Caco-2 (cell line): ENCODE data around the gene SLC35G2. TPM values are rescaled to one million over a fixed set of nuclear protein-coding genes. Genes with fewer than 3 reads are reported as not detected.

Experiments
- BruUV-seq: library from RNA; stranded (reverse); fragments of 400-500 nt; replicated peaks from 2 replicates; lab custom pipeline; 2021; lab: Mats Ljungman, UMichigan
- CTCF ChIA-PET: fragments of 300-600 bp; sonication (Branson Sonifier 250); formaldehyde crosslinking; loops from one replicate; lab custom pipeline; 2022; ENCODE audit warnings: antibody characterized with exemption; lab: Charles Lee
- POLR2A ChIA-PET: fragments of 300-600 bp; sonication (Branson Sonifier 250); formaldehyde crosslinking; loops from one replicate; lab custom pipeline; 2022; ENCODE audit warnings: antibody characterized with exemption; lab: Charles Lee
- DNase-seq, 2 experiments: peaks; one replicate each; pipeline versions ENCODE4 v3.0.0 to v3.0.0-alpha.2; 2020 to 2022
- H3K27me3 ChIP-seq: replicated peaks from 2 replicates; pipeline ENCODE4 v1.6.0; 2011; ENCODE audit warnings: low read length; ENCODE audit not compliant: control insufficient read depth, insufficient read depth
- H3K36me3 ChIP-seq: 2 replicates; pipeline ENCODE4 v1.5.1; 2011; ENCODE audit warnings: low read length; ENCODE audit not compliant: control insufficient read depth, insufficient read depth
- H3K4me1 ChIP-seq: fragments of 250-450 bp; sonication (Bioruptor Pico); 2 replicates; pipeline ENCODE4 v1.5.1; 2020; ENCODE audit warnings: mild to moderate bottlenecking
- H3K4me3 ChIP-seq: 2 replicates; pipeline ENCODE4 v1.5.1; 2011; ENCODE audit warnings: low read depth, mild to moderate bottlenecking, control low read depth, low read length
- H3K9me3 ChIP-seq: fragments of 250-450 bp; sonication (Bioruptor Pico); 2 replicates; pipeline ENCODE4 v1.5.1; 2020; ENCODE audit warnings: mild to moderate bottlenecking, moderate library complexity
- H3K27ac Mint-ChIP-seq: one replicate; pipeline ENCODE4 v1.8.0; 2022; ENCODE audit warnings: mixed read lengths; ENCODE audit not compliant: unreplicated experiment
- H3K27me3 Mint-ChIP-seq: one replicate; pipeline ENCODE4 v1.8.0; 2022; ENCODE audit warnings: mixed read lengths; ENCODE audit not compliant: insufficient read depth, unreplicated experiment
- H3K36me3 Mint-ChIP-seq: one replicate; pipeline ENCODE4 v1.8.0; 2022; ENCODE audit warnings: mild to moderate bottlenecking, mixed read lengths; ENCODE audit not compliant: insufficient read depth, unreplicated experiment
- H3K4me1 Mint-ChIP-seq: one replicate; pipeline ENCODE4 v1.8.0; 2022; ENCODE audit warnings: low read depth, mixed read lengths; ENCODE audit not compliant: unreplicated experiment
- H3K4me3 Mint-ChIP-seq: one replicate; pipeline ENCODE4 v1.8.0; 2022; ENCODE audit warnings: mild to moderate bottlenecking, moderate library complexity, mixed read lengths; ENCODE audit not compliant: unreplicated experiment
- H3K9me3 Mint-ChIP-seq: one replicate; pipeline ENCODE4 v1.8.0; 2022; ENCODE audit warnings: mixed read lengths; ENCODE audit not compliant: unreplicated experiment
- intact Hi-C: fragments of 100-400 bp; cut with micrococcal nuclease; formaldehyde crosslinking; loops from one replicate; pipeline ENCODE4 v1.10.0; 2022; ENCODE audit not compliant: unreplicated experiment
- total RNA-seq: library from RNA; stranded (reverse); gene quantifications from 2 replicates; pipeline ENCODE4 v1.2.3, GENCODE V29; 2022
- TF ChIP-seq, protein P1 (sequence below), 2 experiments: fragments of 200-600 bp in 1 of 2; IDR thresholded peaks; 1 replicate in 1 of 2; 2 replicates in 1 of 2; pipeline versions ENCODE4 v1.5.1 to v1.8.0; 2011 to 2022; ENCODE audit warnings: antibody characterized with exemption in 1 of 2, control low read depth in 1 of 2, inconsistent platforms in 1 of 2, low read depth in 1 of 2, low read length in 1 of 2, mild to moderate bottlenecking in 1 of 2, moderate library complexity in 1 of 2; ENCODE audit not compliant: insufficient read depth in 1 of 2, severe bottlenecking in 1 of 2, unreplicated experiment in 1 of 2

SLC35G2 gene
- total RNA-seq, 1 experiment from 2014 or later, result 4.2 TPM

DNA sequence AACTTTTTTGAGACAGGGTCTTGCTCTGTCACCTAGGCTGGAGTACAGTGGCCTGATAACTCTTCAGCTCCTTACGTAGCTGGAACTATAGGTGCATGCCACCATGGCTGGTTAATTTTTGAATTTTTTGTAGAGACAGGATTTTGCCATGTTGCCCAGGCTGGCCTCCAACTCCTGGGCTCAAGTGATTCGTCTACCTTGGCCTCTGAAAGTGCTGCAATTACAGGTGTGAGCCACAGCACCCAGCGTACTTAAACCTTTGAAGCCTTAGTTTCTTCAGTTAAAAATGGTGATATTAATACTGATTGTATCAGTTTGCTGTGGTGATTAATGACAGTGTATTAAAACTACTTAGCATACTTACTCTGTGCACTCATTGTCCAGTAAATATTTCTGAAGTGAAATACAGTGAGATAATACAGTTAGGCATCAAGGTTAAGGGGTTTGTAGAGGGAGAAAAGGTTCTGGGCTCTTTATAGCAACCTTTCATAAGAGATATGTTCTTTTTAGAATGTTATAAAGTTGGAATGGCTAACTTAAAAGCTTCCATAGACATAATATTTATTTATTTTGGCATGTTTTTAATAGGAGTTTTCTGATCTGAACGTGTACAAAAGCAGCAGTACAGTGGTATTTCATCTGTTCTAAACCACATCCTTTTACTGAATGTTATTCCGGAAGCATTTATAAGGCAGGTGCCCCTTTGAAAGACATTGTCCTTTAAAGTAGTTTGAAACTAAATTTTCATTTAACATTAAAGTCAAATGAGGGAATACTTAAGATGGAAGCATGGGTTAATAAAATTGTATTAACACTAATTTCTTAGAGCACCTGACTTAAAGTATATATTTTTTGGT, 66.7 kb downstream of the SLC35G2 start:
- Histone ChIP-seq H3K36me3 (no peaks in the 10 kb centered on the region), H3K4me1 (no peaks in the 10 kb centered on the region), H3K27me3 (no peaks in the 10 kb centered on the region), H3K4me3 (no peak overlapping the region), H3K9me3 (no peaks in the 10 kb centered on the region)
- ChIA-PET POLR2A (interaction anchor here (0.6 kb wide), 1 partner anchor 309 kb away, joined by 4 read pairs; no protein-coding TSS in a partner anchor), CTCF (no interaction called here)
- no TSS peak for BruUV-seq
- Mint-ChIP-seq H3K27me3 (no peaks in the 10 kb centered on the region), H3K36me3 (peaks cover 32% of the 10 kb centered on the region), H3K4me1 (peaks cover 12% of the 10 kb centered on the region), H3K4me3 (no peak overlapping the region), H3K9me3 (peaks cover 10% of the 10 kb centered on the region), H3K27ac (no peak overlapping the region)
- TF ChIP-seq, protein P1, sequence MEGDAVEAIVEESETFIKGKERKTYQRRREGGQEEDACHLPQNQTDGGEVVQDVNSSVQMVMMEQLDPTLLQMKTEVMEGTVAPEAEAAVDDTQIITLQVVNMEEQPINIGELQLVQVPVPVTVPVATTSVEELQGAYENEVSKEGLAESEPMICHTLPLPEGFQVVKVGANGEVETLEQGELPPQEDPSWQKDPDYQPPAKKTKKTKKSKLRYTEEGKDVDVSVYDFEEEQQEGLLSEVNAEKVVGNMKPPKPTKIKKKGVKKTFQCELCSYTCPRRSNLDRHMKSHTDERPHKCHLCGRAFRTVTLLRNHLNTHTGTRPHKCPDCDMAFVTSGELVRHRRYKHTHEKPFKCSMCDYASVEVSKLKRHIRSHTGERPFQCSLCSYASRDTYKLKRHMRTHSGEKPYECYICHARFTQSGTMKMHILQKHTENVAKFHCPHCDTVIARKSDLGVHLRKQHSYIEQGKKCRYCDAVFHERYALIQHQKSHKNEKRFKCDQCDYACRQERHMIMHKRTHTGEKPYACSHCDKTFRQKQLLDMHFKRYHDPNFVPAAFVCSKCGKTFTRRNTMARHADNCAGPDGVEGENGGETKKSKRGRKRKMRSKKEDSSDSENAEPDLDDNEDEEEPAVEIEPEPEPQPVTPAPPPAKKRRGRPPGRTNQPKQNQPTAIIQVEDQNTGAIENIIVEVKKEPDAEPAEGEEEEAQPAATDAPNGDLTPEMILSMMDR (IDR thresholded peaks at IDR 0.05; ENCODE audit: insufficient read depth in 1 of 2, low read depth in 1 of 2, low read length in 1 of 2, severe bottlenecking in 1 of 2, unreplicated experiment in 1 of 2), result no peak
- no peak for DNase-seq
- intact Hi-C loops, result no loop called here

DNA sequence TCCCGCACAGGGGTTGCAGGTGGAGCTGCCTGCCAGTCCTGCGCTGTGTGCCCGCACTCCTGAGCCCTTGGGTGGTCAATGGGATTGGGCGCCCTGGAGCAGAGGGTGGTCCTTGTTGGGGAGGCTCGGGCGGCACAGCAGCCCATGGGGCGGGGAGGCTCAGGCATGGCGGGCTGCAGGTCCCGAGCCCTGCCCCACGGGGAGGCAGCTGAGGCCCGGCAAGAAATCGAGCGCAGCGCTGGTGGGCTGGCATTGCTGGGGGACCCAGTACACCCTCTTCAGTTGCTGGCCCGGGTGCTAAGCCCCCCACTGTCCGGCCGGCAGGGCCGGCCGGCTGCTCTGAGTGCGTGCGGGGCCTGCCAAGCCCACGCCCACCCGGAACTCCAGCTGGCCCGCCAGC, 71.0 kb downstream of the SLC35G2 start:
- H3K36me3 Mint-ChIP-seq, result peaks cover 35% of the 10 kb centered on the region
- Histone ChIP-seq H3K4me1 (peaks cover 22% of the 10 kb centered on the region), H3K9me3 (no peaks in the 10 kb centered on the region; the same call in 1 of the 2 replicates), H3K27me3 (no peaks in the 10 kb centered on the region), H3K4me3 (no peak overlapping the region), H3K36me3 (no peaks in the 10 kb centered on the region)
- peaks cover 27% of the 10 kb centered on the region for H3K9me3 Mint-ChIP-seq
- DNase-seq, result no peak
- POLR2A ChIA-PET, result no interaction called here
- peaks cover 24% of the 10 kb centered on the region for H3K4me1 Mint-ChIP-seq
- TF ChIP-seq, protein P1 (IDR thresholded peaks at IDR 0.05; ENCODE audit: insufficient read depth in 1 of 2, low read depth in 1 of 2, low read length in 1 of 2, severe bottlenecking in 1 of 2, unreplicated experiment in 1 of 2), result no peak
- no TSS peak for BruUV-seq
- CTCF ChIA-PET, result no interaction called here
- H3K27ac Mint-ChIP-seq, result no peak overlapping the region
- H3K27me3 Mint-ChIP-seq, result no peaks in the 10 kb centered on the region
- H3K4me3 Mint-ChIP-seq, result no peak overlapping the region
- intact Hi-C loops, result no loop called here

DNA sequence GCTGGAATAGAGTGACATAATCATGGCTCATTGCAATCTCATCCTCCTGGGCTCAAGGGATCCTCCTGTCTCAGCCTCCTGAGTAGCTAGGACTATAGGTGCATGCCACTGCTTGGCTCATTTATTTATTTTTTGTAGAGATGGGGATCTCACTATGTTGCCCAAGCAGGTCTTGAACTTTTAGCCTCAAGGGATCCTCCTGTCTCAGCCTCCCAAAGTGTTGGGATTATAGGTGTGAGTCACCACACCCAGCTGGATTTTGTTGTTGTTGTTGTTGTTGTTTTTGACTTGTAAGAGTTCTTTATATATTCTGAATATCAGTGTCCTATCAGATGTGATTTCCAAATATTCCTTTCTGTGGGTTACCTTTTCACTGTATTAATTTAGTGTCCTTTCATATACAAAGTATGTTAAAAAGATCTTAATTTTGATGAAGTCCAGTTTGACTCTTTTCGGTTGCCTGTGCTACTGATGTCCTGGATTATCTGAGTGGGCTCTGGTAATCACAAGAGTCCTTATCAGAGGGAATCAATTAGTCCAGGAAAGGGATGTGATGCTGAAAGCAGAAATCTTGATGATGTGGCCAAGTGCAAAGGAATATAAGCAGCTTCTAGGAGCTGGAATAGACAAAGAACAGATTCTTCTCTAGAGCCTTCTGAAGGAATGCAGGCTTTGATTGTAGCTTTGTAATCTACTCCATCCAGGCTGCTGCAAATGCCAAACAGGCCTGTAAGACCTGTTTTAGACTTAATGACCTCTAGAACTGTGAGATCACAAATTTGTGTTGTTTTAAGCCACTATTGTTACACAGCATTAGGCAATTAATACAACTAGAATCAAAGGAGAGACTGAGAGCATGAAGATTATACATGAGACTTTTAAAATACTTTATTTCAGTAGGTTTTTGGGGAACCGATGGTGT, 73.3 kb downstream of the SLC35G2 start:
- intact Hi-C loops, result no loop called here
- Mint-ChIP-seq H3K9me3 (peaks cover 27% of the 10 kb centered on the region), H3K36me3 (peaks cover 35% of the 10 kb centered on the region), H3K27ac (peak overlapping the region; percentile 20), H3K4me1 (peaks cover 24% of the 10 kb centered on the region), H3K4me3 (peak overlapping the region; percentile 10), H3K27me3 (no peaks in the 10 kb centered on the region)
- no TSS peak for BruUV-seq
- Histone ChIP-seq H3K4me3 (no peak overlapping the region), H3K36me3 (no peaks in the 10 kb centered on the region), H3K9me3 (no peaks in the 10 kb centered on the region; the same call in 1 of the 2 replicates), H3K4me1 (peaks cover 22% of the 10 kb centered on the region), H3K27me3 (no peaks in the 10 kb centered on the region)
- TF ChIP-seq, protein P1 (IDR thresholded peaks at IDR 0.05; ENCODE audit: insufficient read depth in 1 of 2, low read depth in 1 of 2, low read length in 1 of 2, severe bottlenecking in 1 of 2, unreplicated experiment in 1 of 2), result no peak
- POLR2A ChIA-PET, result interaction anchor here (1.0 kb wide), 1 partner anchor 140 kb away, joined by 3 read pairs; no protein-coding TSS in a partner anchor
- CTCF ChIA-PET, result no interaction called here
- DNase-seq, result peak in 1 of 2 experiments; percentile 18
